IPS DF 6.9 (cell line): ENCODE results near the gene MID2.

Experiments
- DNase-seq: peaks from one replicate; pipeline ENCODE4 v3.0.0-alpha.2; 2013; ENCODE audit warnings: low read depth, low spot score
- H3K27ac ChIP-seq: one replicate; pipeline ENCODE4 v1.5.1; 2013; ENCODE audit warnings: low read length, control low read depth
- H3K27me3 ChIP-seq: 2 replicates; pipeline ENCODE4 v1.6.1; 2013; ENCODE audit warnings: mild to moderate bottlenecking, low read length; ENCODE audit not compliant: control insufficient read depth, insufficient read depth
- H3K36me3 ChIP-seq: 2 replicates; pipeline ENCODE4 v1.6.1; 2013; ENCODE audit warnings: low read length; ENCODE audit not compliant: control insufficient read depth, insufficient read depth
- H3K4me1 ChIP-seq: 2 replicates; pipeline ENCODE4 v1.6.1; 2013; ENCODE audit warnings: low read length; ENCODE audit not compliant: control insufficient read depth, insufficient read depth
- H3K4me3 ChIP-seq: 2 replicates; pipeline ENCODE4 v1.5.1; 2013; ENCODE audit warnings: mild to moderate bottlenecking, low read length
- H3K9me3 ChIP-seq: 2 replicates; pipeline ENCODE4 v1.6.1; 2013; ENCODE audit warnings: low read length, inconsistent platforms; ENCODE audit not compliant: control insufficient read depth, insufficient read depth
- WGBS: extraction: QIAGEN DNeasy Blood & Tissue Kit; methylation state at CpG from one replicate; pipeline ENCODE4 v1.1.7; 2013; ENCODE audit warnings: mixed read lengths, missing lambda C conversion rate; ENCODE audit not compliant: insufficient read length, insufficient coverage; 5-methylcytosine and 5-hydroxymethylcytosine counted together

The MID2 gene

GRCh38 chrX:107823042-107823441 lies 2.6 kb upstream of the MID2 start:
- WGBS, result no CpG with 5 or more reads among the region's 2 CpGs
- Histone ChIP-seq H3K27ac (no peak overlapping the region), H3K9me3 (no peaks in the 10 kb centered on the region; the same call in 1 of the 2 replicates), H3K4me1 (peaks cover 1% of the 10 kb centered on the region; the same call in 1 of the 2 replicates), H3K36me3 (no peaks in the 10 kb centered on the region), H3K4me3 (no peak overlapping the region), H3K27me3 (peaks cover 10% of the 10 kb centered on the region)
- no peak for DNase-seq

GRCh38 chrX:107823456-107823855 lies 2.2 kb upstream of the MID2 start:
- no peaks in the 10 kb centered on the region for H3K36me3 ChIP-seq
- H3K27me3 ChIP-seq, result peaks cover 10% of the 10 kb centered on the region
- no peak for DNase-seq
- whole genome bisulfite sequencing, result no CpG with 5 or more reads among the region's 1 CpG
- H3K9me3 ChIP-seq, result no peaks in the 10 kb centered on the region; the same call in 1 of the 2 replicates
- no peak overlapping the region for H3K27ac ChIP-seq
- peaks cover 1% of the 10 kb centered on the region; the same call in 1 of the 2 replicates for H3K4me1 ChIP-seq
- no peak overlapping the region for H3K4me3 ChIP-seq

GRCh38 chrX:107826238-107827029 lies 768 bp downstream of the MID2 start:
- Histone ChIP-seq H3K27me3 (peaks cover 10% of the 10 kb centered on the region), H3K27ac (no peak overlapping the region), H3K4me3 (peak overlapping the region; percentile 37; the same call in 1 of the 2 replicates), H3K4me1 (peaks cover 1% of the 10 kb centered on the region; the same call in 1 of the 2 replicates), H3K36me3 (no peaks in the 10 kb centered on the region), H3K9me3 (no peaks in the 10 kb centered on the region)
- DNase-seq, result no peak
- no CpG with 5 or more reads among the region's 100 CpGs for WGBS

GRCh38 chrX:107827030-107827831 lies 1.6 kb downstream of the MID2 start:
- Histone ChIP-seq H3K9me3 (no peaks in the 10 kb centered on the region), H3K27ac (no peak overlapping the region), H3K4me1 (peaks cover 1% of the 10 kb centered on the region; the same call in 1 of the 2 replicates), H3K36me3 (no peaks in the 10 kb centered on the region), H3K27me3 (peaks cover 10% of the 10 kb centered on the region), H3K4me3 (peak overlapping the region; percentile 37; the same call in 1 of the 2 replicates)
- no peak for DNase-seq
- no CpG with 5 or more reads among the region's 13 CpGs for WGBS

- Histone ChIP-seq H3K4me3 (no peak overlapping the region), H3K36me3 (no peaks in the 10 kb centered on the region), H3K4me1 (peaks cover 1% of the 10 kb centered on the region; the same call in 1 of the 2 replicates), H3K27me3 (peaks cover 10% of the 10 kb centered on the region), H3K9me3 (no peaks in the 10 kb centered on the region), H3K27ac (no peak overlapping the region)
- DNase-seq, result no peak
- no CpG with 5 or more reads among the region's 4 CpGs for WGBS
These were observed 2.2 kb downstream of the MID2 start for GRCh38 chrX:107827852-107828251.

- Histone ChIP-seq H3K9me3 (no peaks in the 10 kb centered on the region), H3K36me3 (no peaks in the 10 kb centered on the region), H3K4me3 (no peak overlapping the region), H3K27ac (no peak overlapping the region), H3K27me3 (peaks cover 9% of the 10 kb centered on the region), H3K4me1 (peaks cover 1% of the 10 kb centered on the region; the same call in 1 of the 2 replicates)
- WGBS, result no CpG with 5 or more reads among the region's 1 CpG
- DNase-seq, result no peak
These were observed 4.2 kb downstream of the MID2 start for GRCh38 chrX:107829878-107830277.

GRCh38 chrX:107831071-107831730 lies 5.5 kb downstream of the MID2 start:
- H3K27ac ChIP-seq, result no peak overlapping the region
- no peaks in the 10 kb centered on the region for H3K9me3 ChIP-seq
- H3K36me3 ChIP-seq, result no peaks in the 10 kb centered on the region
- peaks cover 8% of the 10 kb centered on the region for H3K27me3 ChIP-seq
- no CpG with 5 or more reads among the region's 7 CpGs for WGBS
- no peak overlapping the region for H3K4me3 ChIP-seq
- H3K4me1 ChIP-seq, result no peaks in the 10 kb centered on the region
- DNase-seq, result no peak

GRCh38 chrX:107834275-107835201 lies 8.9 kb downstream of the MID2 start:
- no peak overlapping the region for H3K4me3 ChIP-seq
- H3K9me3 ChIP-seq, result no peaks in the 10 kb centered on the region
- no peaks in the 10 kb centered on the region for H3K4me1 ChIP-seq
- no peak for DNase-seq
- WGBS, result no CpG with 5 or more reads among the region's 3 CpGs
- H3K27me3 ChIP-seq, result no peaks in the 10 kb centered on the region
- H3K27ac ChIP-seq, result no peak overlapping the region
- no peaks in the 10 kb centered on the region for H3K36me3 ChIP-seq

- no peaks in the 10 kb centered on the region for H3K4me1 ChIP-seq
- no peak overlapping the region for H3K4me3 ChIP-seq
- no peaks in the 10 kb centered on the region for H3K9me3 ChIP-seq
- no peak overlapping the region for H3K27ac ChIP-seq
- DNase-seq, result no peak
- H3K27me3 ChIP-seq, result no peaks in the 10 kb centered on the region
- no CpG with 5 or more reads among the region's 2 CpGs for WGBS
- no peaks in the 10 kb centered on the region for H3K36me3 ChIP-seq
These were observed 11.3 kb downstream of the MID2 start for GRCh38 chrX:107836958-107837357.
